SH-SY5Y (cell line): Measurements from ENCODE around the gene PDE9A.

ENCODE experiments used
- GATA2 ChIP-seq: IDR thresholded peaks from 2 replicates; pipeline ENCODE4 v1.6.1; 2011; ENCODE audit warnings: mild to moderate bottlenecking, low read depth, low read length
- GATA3 ChIP-seq: IDR thresholded peaks from 2 replicates; pipeline ENCODE4 v1.6.1; 2011; ENCODE audit warnings: low read depth, mild to moderate bottlenecking, low read length, moderate library complexity

GRCh38 chr21:42644223-42645208 lies 8.9 kb upstream of the PDE9A start:
- TF ChIP-seq GATA2 = no peak
- TF ChIP-seq GATA3 = no peak
